Fibroblast of the conjunctiva (primary cell): ENCODE data around the gene EGFL7.

Experiments used
- DNase-seq: peaks from one replicate; pipeline ENCODE4 v3.0.0-alpha.2; 2010; ENCODE audit warnings: low read depth

Gene EGFL7

DNA sequence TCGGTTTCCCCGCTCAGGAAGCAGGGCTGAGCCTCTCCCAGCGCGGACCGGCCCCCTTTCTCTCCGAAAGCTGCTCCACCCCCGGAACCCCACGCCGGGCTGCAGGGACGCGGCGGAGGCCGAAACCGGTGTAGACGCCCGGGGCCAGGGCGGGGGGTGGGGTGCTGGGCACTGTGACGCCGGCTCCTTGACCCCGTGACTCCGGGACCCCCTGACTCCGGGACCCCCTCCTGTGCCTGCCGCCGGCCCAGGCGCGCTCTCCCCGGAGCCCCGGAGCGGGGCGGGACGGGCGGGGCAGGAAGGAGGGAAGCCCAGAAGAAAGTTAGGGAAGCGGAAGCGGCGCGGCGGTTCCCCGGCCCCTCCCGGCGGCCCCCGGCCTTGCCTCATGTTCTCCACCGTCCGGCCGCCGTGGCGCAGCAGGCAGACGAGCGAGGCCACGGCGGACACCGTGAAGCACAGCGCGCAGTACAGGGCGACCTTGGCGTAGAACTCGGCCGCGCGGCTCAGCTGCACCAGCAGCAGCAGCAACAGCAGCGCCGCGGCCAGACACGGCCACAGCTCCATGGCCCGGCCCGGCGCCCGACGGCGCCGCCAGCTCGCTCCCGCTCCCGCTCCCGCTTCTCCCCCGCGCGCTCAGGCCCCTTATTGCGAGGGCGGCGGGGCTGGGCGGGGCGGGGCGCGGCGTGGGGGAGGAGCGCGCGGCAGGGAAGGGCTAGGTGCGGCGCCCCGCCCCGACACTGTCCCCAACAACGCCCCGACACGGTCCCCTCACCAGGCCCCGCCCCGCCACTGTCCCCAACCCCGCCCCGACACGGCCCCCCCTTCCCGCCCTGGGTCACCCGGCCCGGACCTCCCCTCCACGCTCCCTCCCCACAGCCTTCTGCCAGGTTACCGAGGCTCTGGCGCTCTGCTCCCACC, 24.3 kb downstream of the EGFL7 start, which contains the start of gene AGPAT2:
TSS of gene AGPAT2 (minus strand) at position 664 of the 918 bp plus-strand sequence. CDS start at position 564, 100 bp downstream.
- DNase-seq, result no peak

DNA sequence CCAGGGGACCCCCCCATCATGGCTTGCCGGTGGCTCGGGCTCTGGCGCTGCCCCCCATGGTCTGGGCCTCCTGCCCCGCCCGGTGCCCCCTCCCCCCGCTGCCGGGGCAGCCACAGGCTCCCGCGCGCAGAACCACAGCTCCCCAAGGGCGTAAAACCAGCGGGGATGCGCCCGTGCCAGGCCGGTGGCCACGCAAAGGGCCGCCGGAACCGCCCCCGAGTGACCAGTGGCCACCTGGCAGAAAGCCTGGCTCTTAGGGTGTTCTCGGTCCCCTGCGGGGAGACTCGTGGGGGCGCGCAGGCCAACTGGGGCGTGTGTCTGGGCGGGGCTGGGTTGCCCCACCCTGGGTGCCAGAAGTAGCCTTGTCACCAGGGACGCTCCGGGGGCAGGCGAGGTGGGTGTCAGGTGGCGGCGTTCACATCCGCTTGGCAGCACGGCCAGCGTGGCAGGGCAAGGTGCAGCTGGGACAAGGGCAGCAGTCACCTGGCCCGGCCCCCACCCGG, 25.1 kb downstream of the EGFL7 start:
- no peak for DNase-seq

DNA sequence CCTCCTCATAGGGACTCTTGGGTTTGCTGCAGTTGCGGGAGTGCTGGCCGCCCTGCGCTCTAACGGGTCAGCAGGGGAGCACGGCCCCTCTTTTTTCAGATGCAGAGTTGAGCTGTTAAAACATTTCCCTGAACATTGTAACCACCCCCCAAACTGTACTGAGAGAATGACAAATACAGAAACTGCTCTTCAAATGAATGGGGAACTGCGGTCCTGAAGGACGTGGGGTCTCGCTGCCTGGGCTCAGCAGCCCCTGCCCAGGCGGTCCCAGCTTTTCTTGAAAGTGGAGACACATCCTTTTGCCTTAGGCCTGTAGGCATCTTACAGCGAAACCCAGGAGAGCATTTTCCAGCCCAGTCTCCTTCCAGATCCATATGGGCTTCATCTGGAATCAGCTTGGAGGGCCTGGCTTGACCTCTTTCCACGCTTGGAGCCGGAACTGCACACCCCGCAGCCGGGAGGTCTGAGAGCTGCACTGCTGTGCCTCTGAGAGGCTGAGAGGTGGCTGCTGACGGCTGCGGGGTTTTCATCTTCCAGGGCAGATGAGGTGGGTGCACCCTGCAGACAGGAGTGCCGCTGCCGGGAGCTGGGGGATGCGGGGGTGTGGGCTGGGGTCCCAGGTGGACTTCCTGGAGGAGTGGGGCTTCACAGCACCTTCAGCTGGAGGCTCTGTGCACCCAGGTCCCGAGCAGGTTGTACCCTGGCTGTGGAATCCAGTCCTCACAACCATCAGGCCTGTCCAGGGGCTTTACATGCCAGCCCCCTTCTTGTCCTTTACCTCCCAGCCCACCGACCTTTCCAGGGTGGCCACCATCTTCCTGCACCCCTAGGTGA, 25.8 kb downstream of the EGFL7 start:
- no peak for DNase-seq

DNA sequence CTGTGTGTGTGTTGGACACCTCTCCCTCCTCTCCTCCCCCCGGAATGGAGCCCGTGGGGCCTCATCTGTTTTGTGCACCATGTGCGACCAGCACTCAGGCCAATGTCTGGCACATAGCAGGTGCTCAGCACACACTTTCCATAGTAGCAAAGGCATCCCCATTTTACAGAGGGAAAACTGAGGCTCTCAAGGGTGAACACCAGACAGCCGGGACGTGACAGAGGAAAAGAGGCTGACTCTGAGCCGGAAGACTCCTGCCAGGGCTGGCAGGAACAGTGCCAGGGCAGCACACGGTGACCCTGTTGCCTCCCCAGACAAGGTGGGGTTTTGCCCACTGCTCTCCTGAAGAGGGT, 26.4 kb downstream of the EGFL7 start:
- no peak for DNase-seq

DNA sequence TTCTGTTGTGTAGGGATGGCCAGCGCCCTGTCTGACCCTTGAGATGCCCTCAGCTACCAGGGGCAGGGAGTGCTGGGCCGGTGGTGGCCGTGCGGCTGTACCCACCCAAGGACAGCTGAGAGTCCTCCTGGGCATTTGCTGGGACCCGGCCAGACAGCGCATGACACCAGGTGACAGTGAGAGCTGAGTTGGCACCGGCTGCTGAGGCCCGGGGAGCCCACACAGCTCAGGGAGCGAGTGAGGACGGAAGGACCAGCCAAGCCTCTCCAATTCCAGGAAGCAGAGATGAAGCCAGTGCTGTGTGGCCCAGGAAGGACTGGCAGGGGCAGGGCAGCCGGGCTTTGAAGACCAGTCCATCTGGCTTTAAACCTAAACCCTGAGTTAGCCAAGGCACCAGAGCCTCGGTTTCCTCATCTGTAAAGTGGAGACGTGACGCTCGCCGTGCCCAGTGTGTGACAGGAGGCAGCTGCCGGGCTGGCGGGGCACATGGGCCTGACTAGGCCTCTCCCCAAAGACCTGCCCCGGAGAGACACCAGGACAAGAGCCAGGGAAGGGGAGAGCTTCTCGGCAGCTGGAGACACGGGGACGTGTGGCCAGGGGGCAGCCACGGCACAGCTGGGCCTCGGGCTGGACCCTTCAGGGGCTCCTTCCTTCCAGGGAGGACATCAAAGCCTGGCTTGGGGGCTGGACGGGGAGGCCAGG, 27.5 kb downstream of the EGFL7 start:
- no peak for DNase-seq

DNA sequence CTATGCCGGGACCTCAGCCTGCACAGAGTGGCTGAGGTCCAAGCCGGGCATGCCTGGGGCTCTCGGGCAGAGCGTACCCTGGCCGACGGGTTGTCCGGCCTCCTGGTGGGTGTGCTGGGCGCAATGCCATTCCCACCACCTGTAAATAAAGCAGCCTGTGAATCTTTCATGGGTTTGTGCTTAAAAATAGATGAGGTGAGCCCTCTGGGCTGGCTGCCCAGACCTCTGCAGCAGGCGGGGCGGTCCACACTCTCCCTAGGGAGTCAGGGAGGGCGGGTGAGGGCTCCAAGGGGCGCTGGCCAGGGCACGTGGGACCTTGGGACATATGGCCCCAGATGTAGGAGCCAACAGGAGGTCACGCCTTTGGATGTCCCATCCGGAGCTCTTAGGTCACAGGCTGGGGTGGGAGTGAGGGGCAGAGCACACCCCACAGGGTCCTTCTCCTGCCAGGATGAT, 28.1 kb downstream of the EGFL7 start:
- no peak for DNase-seq

DNA sequence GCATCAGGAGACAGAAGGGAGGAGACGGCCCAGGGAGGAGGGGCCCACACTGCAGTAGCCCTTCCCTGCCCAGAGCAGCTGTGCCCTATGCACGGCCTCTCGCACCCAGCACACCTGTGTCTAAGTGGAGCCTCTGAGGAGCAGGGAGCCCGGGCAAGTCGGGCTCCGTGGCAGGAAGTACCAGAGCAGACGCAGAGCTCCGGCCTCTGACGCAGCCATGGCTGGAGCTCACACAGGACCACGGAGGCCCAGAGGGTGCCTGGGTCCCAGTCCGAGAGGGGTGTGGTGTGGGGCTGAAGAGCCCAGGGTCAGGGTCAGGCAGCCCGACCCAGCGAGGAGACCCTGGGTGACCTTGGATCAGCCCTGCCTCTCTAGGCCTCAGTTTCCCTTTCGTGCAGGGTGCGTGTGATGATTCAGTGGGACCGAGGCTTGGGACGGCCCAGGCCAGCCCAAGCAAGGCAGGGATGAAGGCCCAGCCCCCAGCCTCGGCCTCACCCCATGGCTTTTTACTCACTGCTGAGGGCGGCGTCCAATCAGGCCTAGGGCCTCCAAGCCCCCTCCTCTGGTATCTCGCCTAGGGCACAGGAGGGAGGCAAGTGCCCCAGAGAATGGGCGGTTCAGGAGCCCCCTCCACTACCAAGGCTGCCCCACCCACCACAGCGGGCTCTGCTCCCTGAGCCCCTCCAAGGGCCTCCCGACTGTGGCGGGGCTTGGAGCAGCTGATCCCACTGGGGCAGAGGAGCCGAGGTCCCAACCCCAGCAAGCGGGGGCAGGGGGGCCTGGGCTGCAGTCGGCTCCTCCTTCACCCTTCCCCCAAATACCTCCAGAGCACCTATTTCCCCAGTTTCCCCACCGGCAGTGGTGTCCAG, 28.8 kb downstream of the EGFL7 start:
- no peak for DNase-seq

DNA sequence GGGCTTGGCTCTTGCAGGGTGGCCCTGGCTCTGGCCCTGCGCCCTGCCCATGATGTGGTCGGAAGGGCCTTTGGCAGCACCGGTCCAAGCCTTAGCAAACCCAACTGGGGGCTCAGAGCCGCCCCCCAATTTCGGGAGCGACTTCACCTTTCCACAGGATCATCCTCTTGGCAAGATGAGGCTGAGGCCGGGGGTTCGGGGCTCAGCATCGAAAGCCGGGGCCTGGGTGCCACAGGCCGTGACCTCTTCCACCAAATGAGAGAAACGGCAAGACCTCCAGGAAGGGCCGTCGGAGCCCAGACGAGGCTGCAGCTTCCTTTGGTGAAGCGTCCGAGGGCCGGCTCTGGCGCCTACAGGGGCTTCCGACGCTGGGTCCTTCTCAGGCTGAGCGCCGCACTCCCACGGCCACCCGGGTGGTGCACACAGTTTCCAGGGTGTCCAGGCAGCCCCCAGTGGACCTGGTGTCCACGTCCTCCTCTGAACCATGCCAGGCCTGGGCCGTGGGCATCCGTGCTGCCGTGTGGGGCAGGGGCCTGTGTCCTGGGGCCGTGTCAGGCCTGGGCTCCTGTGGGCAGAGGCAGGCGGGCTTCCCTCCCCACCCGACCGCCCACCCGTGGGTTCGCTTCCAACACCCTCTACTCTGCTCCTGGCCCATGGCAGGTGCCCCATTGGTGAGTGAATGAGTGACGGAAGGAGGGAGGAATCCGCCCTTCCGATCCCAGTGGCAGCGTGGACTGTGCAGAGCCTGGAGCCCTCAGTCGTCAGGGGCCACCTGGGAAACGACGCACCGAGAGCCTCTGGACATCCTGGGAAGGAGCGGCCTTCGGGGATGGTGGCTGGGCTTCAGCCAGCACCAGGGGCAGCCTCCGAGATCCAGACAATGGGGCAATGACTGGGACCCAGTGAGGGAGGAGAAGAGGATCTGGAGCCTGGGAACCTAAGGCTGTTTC, 29.7 kb downstream of the EGFL7 start:
- DNase-seq, result no peak

DNA sequence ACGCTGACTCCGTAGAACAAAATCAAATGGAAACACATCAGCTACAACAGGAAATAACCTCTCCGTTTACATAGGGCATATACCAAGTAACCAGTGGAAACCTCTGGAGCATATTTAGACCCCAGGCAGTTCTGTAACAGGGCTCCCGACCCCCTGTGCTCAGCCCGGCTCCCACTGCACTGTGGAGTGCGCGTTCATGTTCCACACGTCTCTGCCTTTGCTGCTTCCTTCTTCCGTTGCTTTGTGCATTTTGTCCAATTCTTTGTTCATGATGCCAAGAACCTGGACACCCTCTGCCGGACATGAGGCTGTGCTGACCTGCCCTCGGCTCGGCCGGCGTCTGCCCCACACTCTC, 30.4 kb downstream of the EGFL7 start:
- no peak for DNase-seq

DNA sequence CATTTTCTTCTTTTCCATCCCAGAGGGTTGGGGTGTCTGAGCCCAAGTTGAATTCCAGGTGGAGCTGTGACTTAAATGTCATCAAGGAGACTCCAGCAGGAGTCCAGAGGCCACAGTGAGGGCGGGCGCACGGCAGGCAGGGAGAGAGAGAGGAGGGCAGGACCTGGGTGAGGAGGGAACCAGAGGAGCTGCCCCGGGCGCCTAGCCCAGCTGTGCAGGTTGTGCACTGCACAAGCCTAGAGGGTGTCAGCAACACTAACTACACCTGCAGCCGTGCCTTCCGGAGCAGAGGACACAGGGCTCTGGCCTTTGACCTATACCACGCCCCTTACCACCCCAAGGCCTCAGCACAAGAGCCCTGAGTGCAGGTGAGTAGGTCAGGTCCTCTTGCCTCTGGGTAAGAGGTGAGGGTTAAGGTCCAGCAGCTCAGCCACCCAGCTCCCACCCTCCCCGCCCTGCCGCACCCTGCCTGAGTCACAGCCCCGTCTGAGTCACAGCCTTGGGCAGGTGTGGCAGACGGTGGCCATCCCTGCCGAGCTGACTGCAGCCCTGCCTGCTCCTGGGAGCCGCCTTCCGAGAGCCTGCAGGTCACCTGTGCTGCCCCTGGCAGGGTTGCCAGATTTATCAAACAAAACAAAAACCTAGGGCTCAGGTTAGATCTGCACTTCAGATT, 30.9 kb downstream of the EGFL7 start:
- no peak for DNase-seq

DNA sequence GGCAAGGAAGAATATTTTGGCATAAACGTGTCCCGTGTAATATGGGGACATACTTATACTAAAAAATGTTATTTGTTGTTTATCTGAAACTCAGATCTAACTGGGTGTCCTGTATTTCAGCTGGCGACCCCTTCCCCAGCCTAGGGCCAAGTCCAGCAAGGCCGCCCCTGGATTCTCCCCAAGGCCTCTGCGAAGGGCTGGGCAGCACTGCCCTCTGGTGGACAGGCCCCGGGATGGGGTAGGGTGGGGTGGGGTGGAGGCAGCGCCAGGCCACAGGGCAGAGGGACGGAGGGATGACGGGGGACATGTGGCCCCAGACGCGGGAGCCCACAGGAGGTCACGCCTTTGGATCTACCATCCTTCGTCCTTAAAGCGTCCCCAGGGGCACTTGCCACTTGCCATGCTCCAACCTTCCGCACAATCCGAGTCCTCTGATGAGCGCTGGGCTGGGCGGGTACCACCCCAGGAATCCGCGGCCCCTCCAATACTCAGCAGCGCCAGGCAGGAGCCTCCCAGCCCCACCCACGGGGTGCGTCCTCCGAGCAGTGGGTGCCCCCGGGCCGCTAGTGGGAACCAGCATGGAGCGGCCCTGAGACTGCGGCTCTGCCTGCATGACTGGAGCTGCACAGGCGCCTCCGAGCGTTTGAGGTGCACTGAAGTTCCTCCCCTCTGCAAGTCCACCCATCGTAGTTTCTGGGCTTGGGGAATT, 31.6 kb downstream of the EGFL7 start:
- DNase-seq, result no peak

DNA sequence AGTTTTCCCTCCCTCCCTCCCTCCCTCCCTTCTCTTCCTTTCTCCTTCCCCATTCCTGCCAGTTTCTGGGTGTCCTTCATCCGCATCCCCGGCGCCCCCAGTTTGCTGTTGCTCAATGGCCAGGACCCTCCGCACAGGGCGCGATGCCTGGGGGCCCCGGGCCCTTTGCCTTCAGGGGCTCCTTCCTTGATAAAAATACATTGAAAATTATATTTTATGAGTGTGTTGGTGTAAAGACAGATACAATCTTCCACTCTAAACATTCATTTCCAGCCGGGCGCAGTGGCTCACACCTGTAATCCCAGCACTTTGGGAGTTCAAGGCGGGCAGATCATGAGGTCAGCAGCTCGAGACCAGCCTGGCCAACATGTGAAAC, 32.1 kb downstream of the EGFL7 start:
- DNase-seq, result no peak

DNA sequence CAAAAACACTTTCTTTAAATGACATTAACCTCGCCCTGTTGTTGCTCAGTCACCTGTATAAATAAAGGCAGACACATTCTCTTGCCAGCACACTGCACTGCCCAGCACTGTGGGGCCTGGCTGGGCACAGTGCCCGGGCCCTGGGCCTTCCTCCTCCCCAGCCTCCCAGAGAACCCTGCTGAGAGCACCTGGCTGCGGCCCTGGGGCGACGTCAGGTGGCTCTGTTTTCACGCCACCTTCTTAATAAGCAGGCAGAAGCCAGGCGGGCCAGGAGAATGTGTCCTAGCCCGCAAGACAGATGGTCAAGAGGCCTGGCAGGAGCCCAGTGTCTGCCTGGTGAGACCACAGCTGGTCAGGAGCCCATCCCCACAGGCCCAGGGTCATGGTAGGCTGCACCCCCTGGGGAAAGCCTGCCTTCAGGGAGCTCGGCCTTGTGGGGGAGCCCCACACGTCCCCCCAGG, 32.7 kb downstream of the EGFL7 start:
- no peak for DNase-seq

DNA sequence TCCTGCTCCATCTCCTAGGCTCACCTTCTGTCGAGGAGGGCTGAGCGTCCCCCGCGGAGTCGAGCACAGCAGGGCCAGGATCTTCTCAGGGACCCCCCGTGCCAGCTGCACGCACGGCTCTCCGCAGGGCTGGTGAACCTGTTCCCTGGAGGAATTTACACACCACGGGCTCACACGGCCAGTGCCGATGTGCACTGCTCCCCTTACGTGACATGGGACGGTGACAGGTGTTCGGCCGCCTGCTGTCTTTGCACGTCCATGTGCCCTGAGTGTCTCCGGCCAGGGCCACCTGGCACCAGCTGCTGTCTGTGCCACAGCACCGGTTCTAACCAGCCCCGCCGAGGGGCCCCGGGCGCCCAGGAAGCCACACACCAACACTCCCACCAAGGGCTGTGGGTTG, 33.2 kb downstream of the EGFL7 start:
- no peak for DNase-seq

DNA sequence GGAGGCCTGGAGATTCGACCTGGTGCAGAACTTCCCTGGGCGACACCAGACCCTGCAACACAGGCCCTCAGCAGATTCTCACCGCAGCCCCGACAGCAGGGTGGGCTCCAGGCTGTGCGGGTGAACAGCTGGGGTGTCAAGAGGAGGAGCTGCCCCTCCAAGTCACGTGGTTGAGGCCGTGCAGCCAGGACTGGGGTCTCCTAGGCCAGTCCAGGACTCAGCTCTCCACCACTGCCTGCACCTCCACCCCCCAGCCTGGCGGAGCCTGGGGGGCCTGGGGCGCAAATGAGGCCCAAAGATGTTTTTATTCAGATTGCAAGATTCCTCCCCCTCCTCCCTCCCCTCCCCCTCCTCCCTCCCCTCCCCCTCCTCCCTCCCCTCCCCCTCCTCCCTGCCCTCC, 33.8 kb downstream of the EGFL7 start:
- DNase-seq, result no peak

DNA sequence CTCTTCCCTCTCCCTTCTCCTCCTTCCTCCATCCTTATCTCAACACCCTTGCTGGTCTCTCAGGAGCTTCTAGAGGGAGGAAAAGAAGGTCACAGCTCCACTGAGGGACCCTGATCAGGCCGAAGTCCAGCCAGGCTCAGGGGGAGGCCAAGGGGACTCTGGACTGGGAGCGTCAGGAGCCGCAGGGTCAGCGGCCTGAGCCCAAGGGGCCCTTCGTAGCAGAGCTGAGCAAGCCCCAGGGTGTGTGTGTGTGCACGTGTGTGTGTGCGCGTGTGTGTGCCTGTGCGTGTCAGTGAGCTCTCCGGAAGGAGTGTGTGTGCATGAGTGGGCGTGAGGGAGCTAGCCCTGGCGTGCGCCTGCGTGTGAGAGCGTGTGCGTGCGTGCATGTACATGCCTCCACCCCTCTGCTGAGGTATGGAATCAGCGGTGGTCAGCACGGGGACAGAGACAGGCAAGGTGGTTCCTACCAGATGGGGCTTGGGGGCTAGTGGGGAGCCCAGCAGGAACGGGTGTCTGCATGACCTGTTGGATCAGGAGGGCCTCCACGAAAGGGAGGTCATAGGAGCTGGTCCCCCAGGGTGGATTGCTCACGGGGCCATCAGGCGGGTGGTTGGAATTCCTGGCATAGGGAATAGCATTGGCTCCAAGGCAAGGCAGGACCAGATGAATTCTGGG, 34.6 kb downstream of the EGFL7 start:
- DNase-seq, result no peak

DNA sequence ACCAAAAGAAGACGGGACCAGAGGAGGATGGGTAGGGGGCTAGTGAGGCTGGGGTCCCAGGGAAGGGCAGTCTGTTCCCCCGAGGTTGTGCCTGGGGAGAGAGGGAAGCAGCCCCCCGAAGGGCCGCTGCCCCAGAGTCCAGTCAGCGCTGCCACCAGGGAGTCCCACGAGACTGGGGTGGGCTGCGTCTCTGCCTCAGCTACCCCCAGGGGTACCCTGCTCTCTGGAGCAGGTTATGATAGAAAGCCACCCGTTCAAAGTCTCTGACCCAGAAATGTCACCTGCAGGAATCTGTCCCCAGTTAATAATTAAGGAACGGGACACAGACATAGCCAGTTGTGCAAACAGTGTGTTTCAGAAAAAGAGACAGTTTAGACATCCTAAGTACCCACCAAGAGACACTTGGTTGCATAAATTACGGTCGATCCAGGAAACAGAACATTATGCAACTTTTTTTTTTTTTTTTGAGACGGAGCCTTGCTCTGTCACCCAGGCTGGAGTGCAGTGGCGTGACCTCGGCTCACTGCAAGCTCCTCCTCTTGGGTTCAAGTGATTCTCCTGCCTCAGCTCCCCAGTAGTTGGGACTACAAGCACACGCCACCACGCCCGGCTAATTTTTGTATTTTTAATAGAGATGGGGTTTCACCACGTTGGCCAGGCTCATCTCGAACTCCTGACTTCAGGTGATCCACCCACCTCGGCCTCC, 35.3 kb downstream of the EGFL7 start:
- no peak for DNase-seq
